Measurements from ENCODE around the gene STXBP1. TPM values are rescaled to one million over a fixed set of nuclear protein-coding genes. Genes with fewer than 3 reads are reported as not detected.

The STXBP1 gene
- total and polyA plus RNA-seq, 9 of the 15 experiments (the other 6 are each of a cell fraction or from before 2014, with no cell fraction given), result 4.6 to 35.1 (median 9.7) TPM

- TF ChIP-seq MYBL2 (IDR thresholded peaks at IDR 0.05; ENCODE audit: low read depth) (no peak), MYBL2 (CRISPR knock-in tag; IDR thresholded peaks at IDR 0.05; ENCODE audit: borderline replicate concordance) (no peak), TCF7 (IDR thresholded peaks at IDR 0.05; ENCODE audit: borderline replicate concordance) (no peak), KDM1A (IDR thresholded peaks at IDR 0.05) (no peak), IRF2 (CRISPR knock-in tag; IDR thresholded peaks at IDR 0.05) (no peak), CBX3 (IDR thresholded peaks at IDR 0.05; ENCODE audit: borderline replicate concordance in 1 of 2, low read length in 2 of 2) (no peak), CHD7 (IDR thresholded peaks at IDR 0.05; ENCODE audit: low read depth, low read length) (no peak), SRF (CRISPR knock-in tag; IDR thresholded peaks at IDR 0.05) (no peak), NONO (IDR thresholded peaks at IDR 0.05; ENCODE audit: low read depth in 2 of 2, low read length in 1 of 2) (no peak)
These were observed 13.1 kb upstream of the STXBP1 start (continued) for GRCh38 chr9:127598839-127599549.

All from K562 (cell line).